WTC11 (cell line): ENCODE results near the gene NEBL.

Experiments
- AFF4 ChIP-seq: sonication (generic); formaldehyde crosslinking; IDR thresholded peaks from 2 replicates; pipeline ENCODE4 v1.8.1; 2023; ENCODE audit warnings: mild to moderate bottlenecking, missing genetic modification reagents, borderline replicate concordance
- CREB1 ChIP-seq: sonication (generic); formaldehyde crosslinking; IDR thresholded peaks from 2 replicates; pipeline ENCODE4 v1.8.0; 2023; ENCODE audit warnings: mild to moderate bottlenecking, missing genetic modification reagents
- CTCF ChIP-seq: fragments of 200-600 bp; IDR thresholded peaks from 2 replicates; pipeline ENCODE4 v1.8.0; 2022; ENCODE audit warnings: antibody characterized with exemption
- ELF4 ChIP-seq: sonication (generic); formaldehyde crosslinking; IDR thresholded peaks from 2 replicates; pipeline ENCODE4 v1.8.1; 2022; ENCODE audit warnings: low read depth, mild to moderate bottlenecking, moderate library complexity, missing genetic modification reagents
- ETV6 ChIP-seq: sonication (generic); formaldehyde crosslinking; IDR thresholded peaks from 2 replicates; pipeline ENCODE4 v1.8.1; 2022; ENCODE audit warnings: mild to moderate bottlenecking, missing genetic modification reagents
- HMGXB4 ChIP-seq: sonication (generic); formaldehyde crosslinking; IDR thresholded peaks from 2 replicates; pipeline ENCODE4 v1.8.1; 2023; ENCODE audit warnings: mild to moderate bottlenecking, moderate library complexity, missing genetic modification reagents
- MYBL2 ChIP-seq: sonication (generic); formaldehyde crosslinking; IDR thresholded peaks from 2 replicates; pipeline ENCODE4 v1.8.1; 2023; ENCODE audit warnings: mild to moderate bottlenecking, moderate library complexity, missing genetic modification reagents
- NFATC4 ChIP-seq: fragments of 250-450 bp; sonication (Bioruptor Pico); IDR thresholded peaks from 2 replicates; pipeline ENCODE4 v1.9.0; 2021; ENCODE audit warnings: mild to moderate bottlenecking
- NFYB ChIP-seq: sonication (generic); formaldehyde crosslinking; conservative IDR thresholded peaks from 2 replicates; pipeline ENCODE4 v1.8.0; 2022; ENCODE audit warnings: low read depth, missing genetic modification reagents
- NR3C1 ChIP-seq: sonication (generic); formaldehyde crosslinking; conservative IDR thresholded peaks from 2 replicates; pipeline ENCODE4 v1.8.1; 2023; ENCODE audit warnings: low read depth, mild to moderate bottlenecking, missing genetic modification reagents
- OVOL2 ChIP-seq: fragments of 250-450 bp; sonication (Bioruptor Pico); IDR thresholded peaks from 2 replicates; pipeline ENCODE4 v1.9.0; 2021; ENCODE audit warnings: mild to moderate bottlenecking, borderline replicate concordance
- ZBTB21 ChIP-seq: sonication (generic); formaldehyde crosslinking; IDR thresholded peaks from 2 replicates; pipeline ENCODE4 v1.8.1; 2023; ENCODE audit warnings: mild to moderate bottlenecking, missing genetic modification reagents, borderline replicate concordance
- TF ChIP-seq, protein P1 (sequence below): fragments of 250-450 bp; sonication (Bioruptor Pico); IDR thresholded peaks from 2 replicates; pipeline ENCODE4 v1.8.0; 2021; ENCODE audit warnings: mild to moderate bottlenecking
- TF ChIP-seq, protein P2 (sequence below): sonication (generic); formaldehyde crosslinking; IDR thresholded peaks from 2 replicates; pipeline ENCODE4 v1.8.0; 2022; ENCODE audit warnings: mild to moderate bottlenecking, missing genetic modification reagents

DNA sequence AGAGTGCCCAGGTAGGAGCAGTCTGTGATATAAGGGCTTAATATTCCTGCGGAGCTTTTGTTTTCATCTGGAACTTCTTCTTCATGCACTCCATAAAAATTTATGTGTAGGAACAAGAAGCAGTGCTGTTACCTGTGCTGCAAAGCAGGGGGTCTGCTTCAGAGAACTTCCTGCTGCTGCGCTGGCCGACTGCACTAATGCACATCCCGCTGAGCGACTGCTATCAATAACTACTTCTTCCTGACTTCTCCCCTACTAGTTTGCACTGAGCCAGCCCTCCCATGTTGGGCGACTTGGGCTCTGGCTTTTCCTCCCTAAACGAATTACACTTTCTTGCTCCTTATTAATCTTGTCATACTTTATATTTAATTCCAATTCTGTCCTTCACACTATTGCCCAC lies 150.3 kb downstream of the NEBL start:
- TF ChIP-seq CTCF (no peak), HMGXB4 (CRISPR knock-in tag) (no peak), ZBTB21 (CRISPR knock-in tag) (no peak), CREB1 (no peak), NFYB (CRISPR knock-in tag) (no peak), MYBL2 (no peak), NR3C1 (CRISPR knock-in tag) (no peak), ELF4 (CRISPR knock-in tag) (no peak), AFF4 (CRISPR knock-in tag) (no peak), NFATC4 (CRISPR knock-in tag) (no peak), ETV6 (no peak), OVOL2 (CRISPR knock-in tag) (no peak)
- TF ChIP-seq, protein P1, sequence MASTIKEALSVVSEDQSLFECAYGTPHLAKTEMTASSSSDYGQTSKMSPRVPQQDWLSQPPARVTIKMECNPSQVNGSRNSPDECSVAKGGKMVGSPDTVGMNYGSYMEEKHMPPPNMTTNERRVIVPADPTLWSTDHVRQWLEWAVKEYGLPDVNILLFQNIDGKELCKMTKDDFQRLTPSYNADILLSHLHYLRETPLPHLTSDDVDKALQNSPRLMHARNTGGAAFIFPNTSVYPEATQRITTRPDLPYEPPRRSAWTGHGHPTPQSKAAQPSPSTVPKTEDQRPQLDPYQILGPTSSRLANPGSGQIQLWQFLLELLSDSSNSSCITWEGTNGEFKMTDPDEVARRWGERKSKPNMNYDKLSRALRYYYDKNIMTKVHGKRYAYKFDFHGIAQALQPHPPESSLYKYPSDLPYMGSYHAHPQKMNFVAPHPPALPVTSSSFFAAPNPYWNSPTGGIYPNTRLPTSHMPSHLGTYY, result no peak
- TF ChIP-seq, protein P2, sequence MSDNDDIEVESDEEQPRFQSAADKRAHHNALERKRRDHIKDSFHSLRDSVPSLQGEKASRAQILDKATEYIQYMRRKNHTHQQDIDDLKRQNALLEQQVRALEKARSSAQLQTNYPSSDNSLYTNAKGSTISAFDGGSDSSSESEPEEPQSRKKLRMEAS, result no peak
